GM18507 (cell line): ENCODE data around the gene CRELD2.

Experiments
- DNase-seq: peaks from one replicate; pipeline ENCODE4 v3.0.0; 2011; ENCODE audit warnings: low read depth; ENCODE audit not compliant: insufficient read length; ENCODE audit errors: extremely low spot score
- FAIRE-seq: peaks from 2 replicates; lab custom pipeline; 2011; peaks lifted over from hg19 to GRCh38; lab: Jason Lieb, UNC

CRELD2 gene

GRCh38 chr22:49886346-49887063 is 31.9 kb upstream of the CRELD2 start:
- no peak for FAIRE-seq

GRCh38 chr22:49887064-49887451 is 31.4 kb upstream of the CRELD2 start:
- DNase-seq = no peak
- FAIRE-seq = no peak

More at GRCh38 chr22:49886346-49887063, 31.9 kb upstream of the CRELD2 start:
- DNase-seq = no peak

DNA sequence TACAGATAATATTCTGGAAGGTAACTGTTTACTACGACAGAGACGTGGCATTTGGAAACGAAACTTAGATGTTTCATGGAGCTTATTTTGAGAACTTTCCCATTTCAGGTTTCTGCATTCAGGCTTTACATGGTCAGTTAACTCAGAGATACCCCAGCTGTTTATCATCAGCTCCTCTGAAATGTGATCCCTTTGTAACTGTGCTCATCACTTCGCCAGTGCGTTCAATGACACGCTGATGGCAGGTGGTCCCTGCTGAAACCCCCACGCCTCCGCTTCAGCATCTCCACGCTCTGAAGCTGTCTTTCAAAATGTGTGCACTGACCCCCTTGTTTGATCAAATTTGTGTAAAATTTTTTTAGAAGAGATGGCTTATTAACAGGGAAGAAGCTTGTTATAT is 30.7 kb upstream of the CRELD2 start:
- no peak for FAIRE-seq
- no peak for DNase-seq

- FAIRE-seq = no peak
Measured at GRCh38 chr22:49889071-49889470, 29.4 kb upstream of the CRELD2 start.

DNA sequence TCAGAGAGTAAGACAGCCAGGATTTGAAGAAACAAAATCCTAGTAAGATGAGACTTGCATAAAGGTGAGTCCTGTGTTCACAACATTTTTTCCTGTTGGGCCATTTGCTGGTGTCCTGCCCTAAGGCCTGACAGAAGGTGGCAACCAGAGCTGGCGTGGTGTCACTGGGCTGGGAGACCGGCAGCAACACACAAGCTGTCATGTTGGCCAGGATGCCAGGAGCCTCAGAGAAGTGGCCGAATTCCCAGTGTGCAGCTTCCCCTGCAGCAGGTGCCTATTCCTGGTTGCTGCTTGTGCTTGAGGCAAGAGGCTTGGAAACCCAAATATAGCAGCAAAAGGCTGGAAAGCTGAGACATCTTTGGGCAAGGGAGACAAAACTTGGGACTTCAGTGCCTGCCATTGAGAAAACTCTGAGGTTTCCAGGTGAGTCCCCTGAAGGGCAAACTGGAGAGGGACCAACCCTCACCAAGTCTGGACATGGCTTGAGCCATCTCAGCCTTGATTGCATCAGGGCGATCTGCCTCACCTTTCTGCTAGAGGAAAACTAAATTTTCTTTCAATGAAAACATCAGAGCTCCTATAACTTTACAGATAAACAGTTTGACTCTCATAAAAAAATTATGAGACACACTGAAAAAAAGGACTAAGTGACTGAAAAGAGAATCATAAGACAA is 26.1 kb upstream of the CRELD2 start:
- DNase-seq (no peak), FAIRE-seq (no peak)

More at GRCh38 chr22:49889071-49889470, 29.4 kb upstream of the CRELD2 start:
- DNase-seq = no peak

- DNase-seq (no peak), FAIRE-seq (no peak)
Measured at GRCh38 chr22:49893025-49893424, 25.4 kb upstream of the CRELD2 start.

DNA sequence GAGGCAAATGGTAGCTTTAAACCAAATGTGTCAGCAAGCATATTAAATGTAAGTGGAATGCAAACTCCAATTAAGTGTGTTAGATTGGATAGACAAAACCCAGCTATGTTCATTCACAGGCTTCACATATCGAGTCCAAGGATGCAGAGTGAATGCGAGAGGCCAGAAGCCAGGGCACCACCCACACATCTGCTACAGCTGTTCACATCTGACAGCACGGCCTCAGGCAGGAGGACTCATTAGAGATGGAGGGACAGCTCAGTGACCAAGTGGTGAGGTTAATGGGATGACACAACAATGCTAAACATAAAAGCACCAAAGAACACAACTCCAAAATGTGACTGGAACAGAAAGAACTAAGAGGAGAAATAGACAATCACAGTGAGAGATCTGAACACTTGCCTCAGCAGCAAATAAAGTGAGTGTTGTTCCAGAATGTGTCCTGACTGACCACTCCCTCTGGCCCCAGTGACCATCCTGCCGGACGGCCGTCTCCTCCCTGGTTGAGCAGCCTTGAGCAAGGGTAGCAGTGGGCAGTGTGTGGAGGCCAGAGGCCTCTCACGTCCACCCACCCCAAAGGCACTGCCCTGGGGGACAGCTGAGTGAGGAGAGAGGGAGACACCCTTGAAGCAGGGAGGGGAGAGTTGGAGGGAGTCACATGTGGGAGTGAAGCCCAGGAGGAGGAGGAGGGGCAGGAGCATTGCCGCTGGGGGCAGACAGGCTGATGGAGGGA is 23.9 kb upstream of the CRELD2 start:
- DNase-seq = no peak
- no peak for FAIRE-seq

GRCh38 chr22:49896201-49896600 is 22.2 kb upstream of the CRELD2 start:
- DNase-seq (no peak), FAIRE-seq (no peak)

- DNase-seq (no peak), FAIRE-seq (no peak)
Measured at GRCh38 chr22:49897015-49897684, 21.3 kb upstream of the CRELD2 start.

DNA sequence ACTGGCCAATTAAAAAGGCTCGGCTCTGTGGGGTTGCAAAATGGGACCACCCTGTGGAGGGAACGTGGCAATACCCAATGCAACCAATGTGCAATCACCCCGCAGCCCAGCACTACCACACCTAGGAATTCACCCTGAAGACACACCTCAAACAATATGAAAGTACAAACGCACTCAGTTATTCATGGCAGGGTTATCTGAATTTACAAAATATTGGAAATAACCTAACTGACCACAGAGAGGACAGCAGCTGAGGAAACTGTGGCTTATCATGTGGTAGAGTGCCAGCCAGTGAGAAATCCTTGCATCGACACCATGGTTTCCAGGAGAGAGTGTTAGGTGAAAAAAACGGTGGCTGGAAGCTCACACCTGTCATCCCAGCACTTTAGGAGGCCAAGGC is 18.9 kb upstream of the CRELD2 start:
- FAIRE-seq = no peak
- no peak for DNase-seq

DNA sequence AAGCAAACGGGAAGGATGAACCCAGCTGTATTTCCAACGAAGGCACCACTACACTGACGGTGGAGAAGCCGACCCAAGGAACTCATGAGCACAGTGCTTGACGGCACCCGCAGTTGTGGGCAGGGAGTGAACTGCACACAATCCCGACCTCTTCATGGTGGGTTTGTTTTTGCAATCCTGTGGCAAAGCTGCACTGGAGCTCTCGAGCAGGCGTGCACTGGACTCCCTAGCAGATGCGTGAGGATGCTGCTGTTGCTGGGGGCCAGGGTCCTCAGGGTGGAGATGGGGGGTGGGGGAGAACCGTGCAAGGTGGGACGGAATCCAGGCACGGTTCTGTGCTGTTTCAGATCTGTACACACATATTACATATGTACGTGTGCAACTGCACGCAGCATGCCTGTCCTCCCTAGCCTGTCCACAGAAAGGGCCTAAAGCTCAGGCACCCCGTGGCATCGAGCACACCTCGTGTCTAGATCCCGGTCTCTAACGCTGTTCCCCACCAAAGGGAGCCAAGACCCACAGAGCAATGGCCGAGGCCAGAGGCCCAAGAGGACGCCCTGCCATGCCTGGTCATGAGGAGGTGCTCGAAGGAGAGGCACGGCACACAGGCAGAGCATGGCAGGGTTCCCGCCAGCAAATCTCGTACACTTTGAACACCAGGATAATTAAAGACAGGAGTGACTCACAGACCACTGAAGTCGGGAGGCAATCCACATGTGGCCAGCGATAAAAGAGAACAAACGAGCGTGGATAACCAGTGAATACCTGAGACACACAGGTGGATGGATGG is 17.8 kb upstream of the CRELD2 start:
- FAIRE-seq (no peak), DNase-seq (no peak)

DNA sequence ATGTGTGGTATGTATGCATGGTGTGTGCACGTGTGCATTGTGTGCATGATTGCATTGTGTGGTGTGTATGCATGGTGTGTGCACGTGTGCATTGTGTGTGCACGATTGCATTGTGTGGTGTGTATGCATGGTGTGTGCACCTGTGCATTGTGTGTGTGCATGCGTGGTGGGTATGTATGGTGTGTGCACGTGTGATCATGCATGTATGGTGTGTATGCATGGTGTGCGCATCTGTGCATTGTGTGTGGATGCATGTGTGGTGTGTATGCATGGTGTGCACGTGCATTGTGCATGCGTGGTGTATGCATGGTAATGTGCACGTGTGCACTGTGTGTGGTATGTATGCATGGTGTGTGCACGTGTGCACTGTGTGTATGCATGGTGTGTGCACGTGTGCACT is 17.0 kb upstream of the CRELD2 start:
- FAIRE-seq = no peak
- DNase-seq = no peak

DNA sequence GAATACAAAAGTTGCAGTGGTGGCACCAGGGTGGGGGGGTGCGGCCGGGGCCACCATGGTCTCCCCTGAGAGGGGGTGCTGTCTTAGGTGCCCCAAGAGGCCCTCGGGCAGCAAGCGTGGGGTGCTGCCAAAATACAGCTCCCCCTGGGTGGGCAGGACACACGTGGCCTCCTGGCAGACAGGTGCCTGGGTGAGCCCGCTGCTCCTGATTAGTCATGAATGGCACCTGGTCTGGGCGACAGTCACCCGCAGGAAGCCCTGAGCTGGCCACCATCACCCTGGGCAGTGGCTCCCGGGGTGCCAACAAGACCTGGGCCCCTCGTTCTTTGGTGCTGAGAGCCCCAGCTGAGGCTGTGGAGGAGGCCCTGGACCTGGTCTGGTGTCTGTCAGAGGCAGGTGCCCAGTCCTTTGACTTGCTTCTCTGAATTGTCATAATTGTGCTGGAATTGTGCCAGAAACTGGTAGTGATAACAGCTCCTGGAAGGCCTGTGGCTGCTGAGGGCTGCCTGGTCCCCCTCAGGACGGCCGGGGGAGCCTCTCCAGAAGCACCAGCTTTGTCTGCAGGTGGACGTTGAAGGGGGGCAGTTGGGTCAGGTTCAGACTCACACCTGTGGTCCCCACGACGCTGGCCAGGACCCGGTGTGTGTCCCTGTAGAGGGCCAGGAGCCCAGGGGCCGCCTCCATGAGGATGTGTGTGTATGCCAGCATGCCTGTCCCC is 15.0 kb upstream of the CRELD2 start:
- DNase-seq (no peak), FAIRE-seq (no peak)

GRCh38 chr22:49904040-49904369 is 14.4 kb upstream of the CRELD2 start:
- FAIRE-seq (no peak), DNase-seq (no peak)

- DNase-seq (no peak), FAIRE-seq (no peak)
Measured at GRCh38 chr22:49905465-49905864, 13.0 kb upstream of the CRELD2 start.

DNA sequence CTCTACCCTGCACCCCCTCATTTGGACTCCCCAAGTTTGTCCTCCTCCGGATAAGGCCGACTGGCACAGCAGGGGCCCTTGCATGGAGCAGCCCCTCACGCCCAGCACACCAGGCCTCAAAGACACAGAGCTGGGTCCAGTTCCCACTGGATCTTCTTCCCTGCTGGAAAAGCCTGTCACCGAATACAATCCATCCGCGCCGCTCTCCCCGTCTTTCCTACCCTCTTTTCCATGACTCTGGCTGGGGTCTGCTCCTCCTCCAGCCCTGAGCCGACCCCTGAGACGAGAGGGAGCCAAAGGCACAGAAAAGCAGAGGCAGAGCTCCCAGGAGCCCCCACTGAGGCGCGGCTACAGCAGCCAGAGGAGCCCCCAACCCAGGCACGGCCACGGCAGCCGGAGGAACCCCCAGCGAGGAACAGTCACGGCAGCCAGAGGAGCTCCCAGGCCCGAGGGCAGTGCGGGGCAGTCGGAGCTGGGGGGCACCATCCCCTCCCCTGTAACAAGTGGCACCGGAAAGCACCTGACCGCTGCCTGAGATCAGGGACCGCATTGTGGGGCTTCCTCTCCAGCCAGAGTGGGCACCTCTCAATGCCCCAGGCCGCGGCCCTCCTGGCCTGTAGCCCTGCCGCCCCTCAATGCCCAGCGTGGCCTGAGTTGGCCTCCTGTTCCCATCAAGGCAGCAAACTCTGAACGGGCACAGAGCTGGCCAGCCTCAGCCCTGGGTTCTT is 12.2 kb upstream of the CRELD2 start:
- FAIRE-seq (no peak), DNase-seq (no peak)

- no peak for DNase-seq
- FAIRE-seq = no peak
Measured at GRCh38 chr22:49906799-49907290, 11.6 kb upstream of the CRELD2 start.

DNA sequence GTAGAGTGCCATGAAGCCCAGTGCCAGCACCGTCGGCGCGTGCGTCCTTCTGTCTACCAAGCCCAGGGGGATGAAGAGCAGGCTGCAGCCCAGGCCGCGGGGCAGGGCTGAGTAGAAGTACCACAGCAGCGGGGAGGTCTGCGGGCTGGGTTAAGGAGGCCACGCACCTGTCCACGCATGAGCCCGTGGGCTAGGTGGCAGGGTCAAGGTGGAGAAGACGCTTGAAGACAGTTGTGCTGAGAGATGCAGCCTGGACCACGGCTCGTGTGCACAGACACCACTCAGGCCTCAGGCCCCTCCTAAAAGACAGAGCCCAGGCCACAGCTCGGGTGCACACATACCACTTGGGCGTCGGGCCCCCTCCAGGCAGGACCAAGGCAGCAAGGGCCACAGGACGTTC is 10.6 kb upstream of the CRELD2 start:
- FAIRE-seq (no peak), DNase-seq (no peak)
